Ovary (tissue), 3 donors: ENCODE data around the gene CEP152.

ENCODE experiments used
- CTCF ChIP-seq, 3 donors: fragments of 450-650 bp in 2 of 3; fragments of 200-600 bp in 1 of 3; IDR thresholded peaks; one replicate each; pipeline versions ENCODE4 v1.5.1 to v1.8.0; 2016 to 2022; ENCODE audit warnings: antibody characterized with exemption in 3 of 3, mild to moderate bottlenecking in 1 of 3
- POLR2A ChIP-seq: fragments of 450-650 bp; IDR thresholded peaks from one replicate; pipeline ENCODE4 v1.6.1; 2017; ENCODE audit warnings: antibody characterized with exemption, mild to moderate bottlenecking, moderate library complexity
- donor health status: DM: no; HTN: no; CAD: no.

- TF ChIP-seq POLR2A = no peak
- TF ChIP-seq CTCF (IDR thresholded peaks at IDR 0.05) = no peak
Measured at GRCh38 chr15:48761393-48762158, 49.3 kb downstream of the CEP152 start.
